Measurements from ENCODE around the gene MACROD2.

DNA sequence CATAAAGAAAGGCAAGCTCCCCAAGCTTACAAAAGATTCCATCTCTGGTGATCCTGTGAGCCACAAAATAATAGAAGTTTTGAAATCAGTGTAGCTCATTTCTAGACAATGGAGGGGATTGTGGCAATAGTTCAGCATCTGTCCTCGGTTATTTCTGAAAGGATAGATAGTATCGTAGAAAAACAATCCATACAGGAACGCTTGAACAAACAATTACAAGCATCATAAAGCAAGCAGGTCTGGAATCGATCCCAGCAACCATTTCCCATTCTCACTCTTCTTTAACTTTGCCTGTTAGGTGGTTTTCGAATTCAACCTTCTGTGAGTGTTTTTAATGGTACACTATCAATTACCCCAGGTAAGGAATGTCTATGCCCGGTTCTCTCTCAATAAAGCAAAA lies 1646.8 kb downstream of the MACROD2 start:
- no peak for TF ChIP-seq BHLHE40 (IDR thresholded peaks at IDR 0.05; ENCODE audit: low read depth, low read length)
- TF ChIP-seq, protein P1, sequence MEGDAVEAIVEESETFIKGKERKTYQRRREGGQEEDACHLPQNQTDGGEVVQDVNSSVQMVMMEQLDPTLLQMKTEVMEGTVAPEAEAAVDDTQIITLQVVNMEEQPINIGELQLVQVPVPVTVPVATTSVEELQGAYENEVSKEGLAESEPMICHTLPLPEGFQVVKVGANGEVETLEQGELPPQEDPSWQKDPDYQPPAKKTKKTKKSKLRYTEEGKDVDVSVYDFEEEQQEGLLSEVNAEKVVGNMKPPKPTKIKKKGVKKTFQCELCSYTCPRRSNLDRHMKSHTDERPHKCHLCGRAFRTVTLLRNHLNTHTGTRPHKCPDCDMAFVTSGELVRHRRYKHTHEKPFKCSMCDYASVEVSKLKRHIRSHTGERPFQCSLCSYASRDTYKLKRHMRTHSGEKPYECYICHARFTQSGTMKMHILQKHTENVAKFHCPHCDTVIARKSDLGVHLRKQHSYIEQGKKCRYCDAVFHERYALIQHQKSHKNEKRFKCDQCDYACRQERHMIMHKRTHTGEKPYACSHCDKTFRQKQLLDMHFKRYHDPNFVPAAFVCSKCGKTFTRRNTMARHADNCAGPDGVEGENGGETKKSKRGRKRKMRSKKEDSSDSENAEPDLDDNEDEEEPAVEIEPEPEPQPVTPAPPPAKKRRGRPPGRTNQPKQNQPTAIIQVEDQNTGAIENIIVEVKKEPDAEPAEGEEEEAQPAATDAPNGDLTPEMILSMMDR (conservative IDR thresholded peaks at IDR 0.05; ENCODE audit: low read depth, low read length): no peak

Data from IMR-90 (cell line).